Adrenal gland (tissue), 12 donors: Measurements from ENCODE around the gene ADAMTS7. TPM values are rescaled to one million over a fixed set of nuclear protein-coding genes. Genes with fewer than 3 reads are reported as not detected.

Experiments
- DNase-seq, 7 donors: peaks; one replicate each; pipeline ENCODE4 v3.0.0-alpha.2; 2019 to 2020
- H3K27ac ChIP-seq, 5 donors: fragments of 200-600 bp; sonication (generic) in 4 of 5; 1 replicate in 3 of 5; 2 replicates in 2 of 5; pipeline versions ENCODE4 v1.5.1 to v1.8.0; 2016 to 2020; ENCODE audit warnings: mild to moderate bottlenecking in 1 of 5
- H3K27me3 ChIP-seq: fragments of 200-600 bp; 2 replicates; pipeline ENCODE4 v1.8.0; 2021
- H3K36me3 ChIP-seq, 2 donors: fragments of 200-600 bp; replicated peaks in 1 of 2; 1 replicate in 1 of 2; 2 replicates in 1 of 2; pipeline versions ENCODE4 v1.5.1 to v1.8.0; 2018 to 2022
- H3K4me1 ChIP-seq, 2 donors: fragments of 200-600 bp; replicated peaks in 1 of 2; 1 replicate in 1 of 2; 2 replicates in 1 of 2; pipeline versions ENCODE4 v1.5.1 to v1.8.0; 2018 to 2021
- H3K4me3 ChIP-seq, 4 donors: fragments of 200-600 bp; sonication (generic) in 3 of 4; one replicate each; pipeline ENCODE4 v1.5.1; 2016 to 2018
- H3K9me3 ChIP-seq, 3 donors: fragments of 200-600 bp; sonication (generic) in 1 of 3; replicated peaks in 1 of 3; 1 replicate in 2 of 3; 2 replicates in 1 of 3; pipeline versions ENCODE4 v1.5.1 to v1.8.0; 2016 to 2021
- POLR2A ChIP-seq, 2 donors: fragments of 450-650 bp; IDR thresholded peaks; one replicate each; pipeline ENCODE4 v1.6.1; 2017; ENCODE audit warnings: antibody characterized with exemption in 2 of 2, mild to moderate bottlenecking in 2 of 2, moderate library complexity in 1 of 2
- WGBS, 4 donors: extraction: QIAGEN DNeasy Blood & Tissue Kit in 2 of 4; methylation state at CpG; one replicate each; pipeline versions ENCODE4 v1.1.5 to v1.1.7; 2013 to 2017; 5-methylcytosine and 5-hydroxymethylcytosine counted together
- intact Hi-C, 2 donors: fragments of 100-400 bp; cut with DNase I; formaldehyde crosslinking; loops; one replicate each; pipeline versions ENCODE4 v1.14.1 to v1.15.0; 2022 to 2023
- polyA plus RNA-seq, 3 donors: library from polyadenylated mRNA; stranded (reverse); fragments of 200-250 nt in 2 of 3; fragments of 350-450 nt in 1 of 3; fragmentation: Illumina TruSeq in 1 of 3; extraction: RNeasy Lipid Tissue Mini Kit (QIAGEN cat#74804) in 1 of 3; gene quantifications; one replicate each; pipeline ENCODE4 v1.2.3, GENCODE V29; 2013 to 2014
- total RNA-seq, 9 donors: library from RNA; depleted of rRNA in 4 of 9; stranded (reverse); fragments of >200 nt in 4 of 9; fragments of 120-200 nt in 1 of 9; fragmentation: NEBNext Ultra II Directional in 1 of 9; extraction: Animal tissue kit (Norgen Biotek cat#: 25700) in 1 of 9; gene quantifications; one replicate each; pipeline versions ENCODE4 v1.1.0 to v1.2.4, GENCODE V29; 2013 to 2023
- TF ChIP-seq, protein P1 (sequence below), 6 experiments: fragments of 450-650 bp in 4 of 6; fragments of 200-600 bp in 2 of 6; sonication (generic) in 1 of 6; IDR thresholded peaks; 1 replicate in 5 of 6; 2 replicates in 1 of 6; pipeline versions ENCODE4 v1.5.1 to v1.8.0; 2016 to 2021; ENCODE audit warnings: antibody characterized with exemption in 6 of 6, mild to moderate bottlenecking in 2 of 6, moderate library complexity in 1 of 6
- donor health status: healthy with polysubstance abuse.
- donor health status: Bipolar disorder and iron deficiency.
- donor health status: DM: yes; HTN: yes; CAD: no.
- donor health status: DM: no; HTN: no; CAD: no.
- donor health status: DM: no; HTN: no; CAD: no.
- donor health status: DM: yes; HTN: yes; CAD: no.

Gene ADAMTS7
- total and polyA plus RNA-seq, 12 donors, result 0.70 to 27.7 (median 10.0) TPM

GRCh38 chr15:78716651-78717050 is 94.6 kb downstream of the ADAMTS7 start:
- TF ChIP-seq POLR2A (IDR thresholded peaks at IDR 0.05), result no peak
- TF ChIP-seq, protein P1, sequence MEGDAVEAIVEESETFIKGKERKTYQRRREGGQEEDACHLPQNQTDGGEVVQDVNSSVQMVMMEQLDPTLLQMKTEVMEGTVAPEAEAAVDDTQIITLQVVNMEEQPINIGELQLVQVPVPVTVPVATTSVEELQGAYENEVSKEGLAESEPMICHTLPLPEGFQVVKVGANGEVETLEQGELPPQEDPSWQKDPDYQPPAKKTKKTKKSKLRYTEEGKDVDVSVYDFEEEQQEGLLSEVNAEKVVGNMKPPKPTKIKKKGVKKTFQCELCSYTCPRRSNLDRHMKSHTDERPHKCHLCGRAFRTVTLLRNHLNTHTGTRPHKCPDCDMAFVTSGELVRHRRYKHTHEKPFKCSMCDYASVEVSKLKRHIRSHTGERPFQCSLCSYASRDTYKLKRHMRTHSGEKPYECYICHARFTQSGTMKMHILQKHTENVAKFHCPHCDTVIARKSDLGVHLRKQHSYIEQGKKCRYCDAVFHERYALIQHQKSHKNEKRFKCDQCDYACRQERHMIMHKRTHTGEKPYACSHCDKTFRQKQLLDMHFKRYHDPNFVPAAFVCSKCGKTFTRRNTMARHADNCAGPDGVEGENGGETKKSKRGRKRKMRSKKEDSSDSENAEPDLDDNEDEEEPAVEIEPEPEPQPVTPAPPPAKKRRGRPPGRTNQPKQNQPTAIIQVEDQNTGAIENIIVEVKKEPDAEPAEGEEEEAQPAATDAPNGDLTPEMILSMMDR (IDR thresholded peaks at IDR 0.05), result no peak
- Histone ChIP-seq H3K27ac (no peak overlapping the region), H3K27me3 (no peaks in the 10 kb centered on the region), H3K9me3 (no peaks in the 10 kb centered on the region), H3K4me3 (no peak overlapping the region), H3K36me3 (no peaks in the 10 kb centered on the region), H3K4me1 (no peaks in the 10 kb centered on the region)
- WGBS, 4 donors, result 42 to 51% (median 45%) methylated on average over 2 of the region's 2 CpGs
- intact Hi-C loops, result no loop called here
- DNase-seq, result no peak

DNA sequence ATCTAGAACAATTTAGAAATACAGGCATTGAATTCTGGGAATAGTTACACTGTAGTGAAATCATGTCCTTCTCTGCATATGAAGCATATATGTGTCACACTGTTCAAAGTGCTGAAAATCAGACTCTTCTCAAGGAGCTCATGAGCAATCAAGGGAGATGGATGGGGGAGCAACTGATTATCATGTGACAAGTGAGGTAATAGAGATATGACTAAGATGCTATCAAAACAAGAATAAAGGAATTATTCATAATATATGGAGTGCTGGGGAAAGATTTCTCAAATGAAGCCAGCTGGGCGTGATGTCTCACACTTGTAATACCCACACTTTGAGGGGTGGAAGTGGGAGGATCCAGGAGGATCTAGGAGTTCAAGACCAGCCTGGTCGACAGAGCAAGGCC is 95.3 kb downstream of the ADAMTS7 start:
- Histone ChIP-seq H3K27ac (no peak overlapping the region), H3K4me3 (no peak overlapping the region), H3K9me3 (no peaks in the 10 kb centered on the region), H3K27me3 (no peaks in the 10 kb centered on the region), H3K36me3 (no peaks in the 10 kb centered on the region), H3K4me1 (no peaks in the 10 kb centered on the region)
- WGBS, 4 donors, result 64 to 79% (median 73%) methylated on average over 2 of the region's 2 CpGs
- intact Hi-C loops, result no loop called here
- peak in 1 of 7 donors; percentile 11 for DNase-seq
- TF ChIP-seq, protein P1 (IDR thresholded peaks at IDR 0.05), result no peak
- TF ChIP-seq POLR2A (IDR thresholded peaks at IDR 0.05), result no peak

DNA sequence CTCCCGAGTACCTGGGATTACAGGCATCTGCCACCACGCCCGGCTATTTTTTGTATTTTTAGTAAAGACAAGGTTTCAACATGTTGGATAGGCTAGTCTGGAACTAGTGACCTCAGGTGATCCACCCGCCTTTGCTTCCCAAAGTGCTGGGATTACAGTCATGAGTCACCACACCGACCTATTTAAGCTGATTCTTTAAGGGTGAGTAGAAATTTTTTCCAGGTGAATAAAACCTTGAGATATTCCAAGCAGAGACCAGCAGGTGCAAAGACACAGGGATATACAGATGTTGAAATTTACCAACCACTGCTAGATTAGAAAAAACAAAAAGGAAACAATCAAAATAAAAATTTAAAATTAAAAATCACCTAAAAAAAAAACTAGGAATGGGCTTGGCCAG is 95.8 kb downstream of the ADAMTS7 start:
- DNase-seq, result no peak
- Histone ChIP-seq H3K4me1 (no peaks in the 10 kb centered on the region), H3K36me3 (no peaks in the 10 kb centered on the region), H3K4me3 (no peak overlapping the region), H3K27me3 (no peaks in the 10 kb centered on the region), H3K27ac (no peak overlapping the region), H3K9me3 (no peaks in the 10 kb centered on the region)
- WGBS, 4 donors, result 81 to 94% (median 93%) methylated on average over 5 of the region's 5 CpGs
- TF ChIP-seq, protein P1 (IDR thresholded peaks at IDR 0.05), result no peak
- no peak for TF ChIP-seq POLR2A (IDR thresholded peaks at IDR 0.05)
- intact Hi-C loops, result no loop called here

GRCh38 chr15:78714890-78715289 is 96.4 kb downstream of the ADAMTS7 start:
- intact Hi-C loops, result no loop called here
- TF ChIP-seq, protein P1 (IDR thresholded peaks at IDR 0.05), result peak in 1 of 6 experiments; percentile 10
- TF ChIP-seq POLR2A (IDR thresholded peaks at IDR 0.05), result no peak
- 59 to 73% (median 67%) methylated on average over 3 of the region's 3 CpGs for WGBS, 4 donors
- Histone ChIP-seq H3K9me3 (no peaks in the 10 kb centered on the region), H3K36me3 (no peaks in the 10 kb centered on the region), H3K4me3 (no peak overlapping the region), H3K4me1 (no peaks in the 10 kb centered on the region), H3K27ac (no peak overlapping the region), H3K27me3 (no peaks in the 10 kb centered on the region)
- DNase-seq, result peak in 1 of 7 donors; percentile 9
